ENCODE measurements around the gene PBX1.
A peak's percentile ranks its signal among the peaks of the same experiment; 100 is the strongest.

Gene PBX1

DNA sequence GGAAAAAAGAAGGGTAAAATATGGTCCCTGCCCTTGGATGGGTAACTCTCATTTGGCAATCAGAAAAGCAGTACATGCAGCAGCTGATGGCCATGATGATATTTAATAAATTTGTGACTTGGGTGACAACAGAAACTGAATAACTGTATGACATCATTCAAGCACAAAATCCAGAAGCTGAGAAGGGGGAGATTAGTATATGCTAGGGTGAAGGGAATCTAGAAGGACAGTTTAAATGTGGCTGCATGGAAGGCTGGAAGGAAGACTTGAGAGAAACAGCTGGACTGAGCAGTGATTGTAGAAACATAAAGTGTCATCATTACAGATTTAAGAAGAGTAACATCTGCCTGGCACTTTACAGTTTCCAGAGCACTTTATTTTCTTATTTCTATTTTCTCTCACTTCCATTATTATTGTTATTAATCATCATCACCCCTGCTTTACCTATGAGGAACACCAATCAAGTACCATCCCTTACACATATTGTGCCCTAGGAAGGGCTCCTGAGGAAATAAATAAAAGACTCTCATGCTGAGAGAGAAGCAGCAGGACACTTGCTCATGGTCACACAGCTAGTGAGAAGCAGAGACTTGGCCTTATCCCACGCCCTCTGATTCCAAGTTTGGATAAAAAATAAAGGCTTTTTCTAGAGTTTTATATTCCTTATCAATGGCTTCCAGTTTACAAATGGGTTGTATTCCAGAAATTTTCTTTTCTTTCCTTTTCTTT is 207.2 kb downstream of the PBX1 start:
- DNase-seq = no peak

DNA sequence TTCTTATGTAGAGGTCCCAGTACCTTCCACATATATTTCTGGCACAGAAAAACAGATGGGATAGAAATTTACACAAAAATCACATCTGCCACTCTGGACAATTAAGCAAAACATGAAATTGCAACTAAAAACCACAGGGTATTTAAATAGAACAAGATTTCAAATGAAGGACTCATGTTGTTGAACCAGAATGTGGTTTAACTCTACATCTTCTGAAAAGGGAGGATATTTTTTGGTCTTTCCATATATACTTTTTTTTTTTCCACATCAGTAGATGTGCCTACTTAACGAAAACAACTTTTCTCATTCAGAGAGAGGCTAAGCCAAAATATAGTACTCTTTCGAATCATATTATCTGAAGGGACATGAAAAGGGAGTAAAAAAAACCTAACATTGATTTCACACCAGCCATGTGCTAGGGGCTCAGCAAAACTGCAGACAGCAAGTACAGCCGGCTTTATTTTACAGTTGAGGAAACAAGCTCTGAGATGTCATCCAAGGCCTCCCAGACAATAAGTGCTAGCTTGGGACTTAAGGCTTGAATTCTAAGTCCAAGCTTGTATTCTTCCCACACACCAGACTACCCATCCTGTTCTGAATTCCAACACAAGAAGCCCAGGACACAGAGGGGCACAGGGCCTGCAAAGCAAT is 208.9 kb downstream of the PBX1 start:
- no peak for DNase-seq

DNA sequence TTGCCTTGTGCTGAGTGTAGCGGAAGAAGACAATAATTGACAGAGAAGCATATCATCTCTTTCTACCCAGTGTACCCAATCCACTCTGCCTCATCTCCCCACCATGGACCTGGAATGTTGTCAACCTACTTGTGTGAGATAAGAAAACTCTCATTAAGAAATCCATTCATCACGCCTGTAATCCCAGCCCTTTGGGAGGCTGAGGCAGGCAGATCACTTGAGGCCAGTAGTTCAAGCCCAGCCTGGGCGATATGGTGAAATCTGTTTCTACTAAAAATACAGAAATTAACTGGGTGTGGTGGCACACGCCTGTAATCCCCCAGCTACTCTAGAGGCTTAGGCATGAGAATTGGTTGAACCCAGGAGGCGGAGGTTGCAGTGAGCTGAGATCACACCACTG is 209.6 kb downstream of the PBX1 start:
- DNase-seq = no peak

DNA sequence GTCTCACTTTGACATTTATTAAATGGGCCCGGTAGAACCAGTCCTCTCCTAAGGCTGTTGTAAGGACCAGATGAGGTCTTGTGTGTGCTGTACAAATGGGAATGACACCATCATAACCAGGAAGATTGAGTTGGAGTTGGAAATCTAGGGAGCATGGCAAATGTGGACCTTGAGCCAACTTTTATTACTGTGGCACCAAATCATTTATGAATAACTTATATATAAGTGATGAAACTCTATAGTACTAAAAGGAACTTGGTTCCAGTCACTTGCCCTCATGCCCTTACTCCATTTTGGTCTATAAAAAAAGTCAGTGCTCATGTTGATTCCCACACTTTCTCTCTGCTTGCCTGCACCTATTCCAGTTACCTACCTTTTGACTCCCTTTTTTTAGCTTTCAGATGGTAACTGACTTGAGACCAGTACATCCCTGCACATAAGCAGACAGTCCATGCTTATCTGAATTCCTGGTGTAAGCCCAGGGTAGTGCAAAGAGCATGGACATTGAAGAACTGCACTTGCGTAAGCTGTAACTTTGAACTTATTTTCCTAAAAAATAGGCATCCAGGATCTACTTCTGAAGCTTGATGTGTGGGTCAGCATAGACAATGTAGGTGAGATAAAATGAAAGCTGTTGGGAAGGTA is 210.6 kb downstream of the PBX1 start:
- DNase-seq = no peak

DNA sequence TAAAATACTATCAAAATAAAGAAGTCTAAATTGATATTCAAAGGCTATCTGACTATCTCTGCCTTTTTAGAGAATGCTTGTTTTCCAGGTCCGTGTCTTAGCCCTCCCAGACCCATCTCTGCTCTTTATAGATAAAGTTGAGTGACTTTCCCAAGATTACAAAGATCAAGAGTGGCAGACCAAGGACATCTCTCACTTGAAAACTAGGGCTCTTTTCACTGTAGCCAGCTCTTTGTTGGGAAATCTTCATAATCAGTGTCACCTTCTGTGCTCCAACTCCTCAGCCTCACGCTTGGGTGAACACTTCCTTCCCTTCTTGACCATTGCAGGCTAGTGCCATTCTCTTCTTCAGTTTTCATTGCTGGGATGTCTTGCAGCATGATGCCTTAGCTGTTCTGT is 211.1 kb downstream of the PBX1 start:
- DNase-seq = no peak

DNA sequence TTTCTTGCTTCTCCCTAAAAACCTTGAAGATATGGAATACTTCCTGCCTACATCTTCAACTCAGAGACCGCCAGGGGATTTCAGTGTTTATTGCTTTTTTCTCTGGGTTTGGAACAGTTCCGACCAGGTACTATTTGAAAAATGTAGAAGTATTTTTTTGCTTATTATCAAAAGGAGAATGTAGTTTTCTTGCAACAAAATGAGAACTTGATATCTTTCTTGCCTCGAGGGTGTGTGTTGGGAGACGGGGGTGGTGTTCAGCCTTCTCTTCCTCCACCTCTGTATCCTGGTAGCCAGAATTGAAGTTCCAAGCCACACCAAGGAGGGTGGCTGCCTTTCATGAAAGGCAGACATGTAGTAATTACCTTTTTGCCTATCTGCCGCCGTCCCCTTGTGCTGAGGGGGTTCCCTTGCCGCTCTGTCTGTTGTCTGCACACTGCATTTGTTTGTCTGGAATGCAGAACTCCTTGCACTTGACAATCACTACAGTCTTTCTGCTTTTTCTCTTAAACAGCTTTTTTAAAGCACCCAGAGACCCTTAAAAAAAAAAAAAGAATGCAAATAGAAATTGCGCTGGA is 212.1 kb downstream of the PBX1 start:
- no peak for DNase-seq

DNA sequence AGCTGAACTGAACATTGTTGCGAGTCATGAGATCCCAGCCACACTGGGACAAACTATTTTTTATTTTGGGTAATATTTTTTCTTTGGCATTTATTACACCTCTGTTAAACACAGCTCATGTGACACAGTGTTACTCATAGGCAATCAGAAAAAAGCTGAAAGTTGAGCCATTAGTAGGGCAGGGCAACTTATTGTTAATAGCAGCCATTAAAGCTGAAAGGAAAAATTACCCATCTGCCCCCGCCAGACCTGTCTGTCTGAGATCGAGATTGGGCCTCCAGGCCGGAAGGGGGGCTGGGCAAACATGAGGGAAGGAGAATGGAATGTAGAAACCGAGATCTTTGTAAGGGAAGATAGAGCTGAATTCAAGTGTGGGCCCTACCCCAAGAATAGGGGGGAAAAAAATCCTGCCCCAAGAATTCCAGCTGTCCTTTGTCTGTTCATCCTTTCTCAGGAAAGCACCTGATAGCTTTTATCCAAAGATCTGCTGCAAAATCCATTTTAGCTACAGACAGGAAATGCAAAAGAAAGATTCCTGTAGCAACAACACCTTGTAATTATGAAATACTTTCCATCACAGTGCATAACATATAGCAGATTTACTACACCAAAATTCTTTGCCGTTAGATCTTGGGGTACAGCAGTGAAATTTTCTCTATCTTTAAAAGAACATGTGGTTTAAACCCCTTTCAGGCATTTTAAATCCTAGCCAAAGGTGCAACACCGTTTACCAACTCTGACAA is 212.8 kb downstream of the PBX1 start:
- peak; percentile 37 for DNase-seq

DNA sequence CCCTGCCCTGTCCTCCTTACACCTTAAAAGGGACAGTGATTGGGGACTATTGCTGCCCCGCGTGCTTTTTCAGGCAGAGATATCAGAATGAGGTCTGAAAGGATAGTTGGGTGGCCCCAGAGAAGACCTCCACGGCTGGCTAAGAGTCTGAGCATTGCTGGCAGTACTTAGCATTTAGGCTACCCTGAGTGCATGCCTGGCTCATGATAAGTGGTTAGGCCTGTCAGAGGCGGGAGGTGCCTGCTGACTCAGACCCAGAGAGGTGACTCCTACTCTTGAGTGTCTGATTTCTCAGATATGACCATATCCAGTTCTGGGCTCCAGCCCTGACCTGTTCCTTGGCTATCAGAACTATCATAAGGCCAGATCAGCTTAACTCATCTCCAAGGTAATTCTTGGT is 213.7 kb downstream of the PBX1 start:
- DNase-seq = peak; percentile 33

DNA sequence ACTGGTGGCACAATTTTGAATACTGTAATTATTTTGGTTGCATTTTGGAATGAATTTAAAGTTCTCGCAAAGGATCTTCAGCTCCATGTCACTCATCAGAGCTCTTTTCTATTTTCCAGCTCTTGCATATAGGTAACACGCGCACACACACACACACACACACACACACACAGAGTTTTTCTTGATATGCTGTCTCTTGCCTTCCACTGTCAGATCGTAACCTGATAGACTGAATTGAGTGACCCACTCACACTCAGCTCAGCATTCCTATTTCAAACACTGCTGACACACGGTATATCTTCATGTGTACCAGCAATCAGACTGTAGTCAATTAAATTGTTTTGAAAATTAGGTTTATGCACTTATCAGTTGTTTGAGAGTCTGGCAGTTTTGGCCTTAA is 214.1 kb downstream of the PBX1 start:
- no peak for DNase-seq

DNA sequence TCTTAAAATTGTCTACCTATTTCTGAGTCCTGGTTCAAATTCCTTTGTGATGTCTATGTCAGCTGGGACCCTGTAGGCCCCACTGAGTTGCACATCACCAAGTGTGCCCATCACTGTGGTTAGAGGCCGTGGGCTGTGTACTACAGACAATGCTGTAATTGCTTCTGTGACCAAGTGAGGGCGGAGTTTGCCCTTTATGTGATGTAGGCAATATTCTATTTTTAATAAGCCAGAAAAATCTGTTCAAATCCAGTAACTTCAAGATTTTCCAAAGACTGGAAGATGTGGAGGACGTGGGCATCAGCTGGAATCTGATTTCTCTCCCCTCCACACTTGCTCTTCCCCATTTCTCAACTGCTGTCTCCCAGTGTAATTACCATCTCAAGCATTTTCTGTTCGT is 215.4 kb downstream of the PBX1 start:
- no peak for DNase-seq

DNA sequence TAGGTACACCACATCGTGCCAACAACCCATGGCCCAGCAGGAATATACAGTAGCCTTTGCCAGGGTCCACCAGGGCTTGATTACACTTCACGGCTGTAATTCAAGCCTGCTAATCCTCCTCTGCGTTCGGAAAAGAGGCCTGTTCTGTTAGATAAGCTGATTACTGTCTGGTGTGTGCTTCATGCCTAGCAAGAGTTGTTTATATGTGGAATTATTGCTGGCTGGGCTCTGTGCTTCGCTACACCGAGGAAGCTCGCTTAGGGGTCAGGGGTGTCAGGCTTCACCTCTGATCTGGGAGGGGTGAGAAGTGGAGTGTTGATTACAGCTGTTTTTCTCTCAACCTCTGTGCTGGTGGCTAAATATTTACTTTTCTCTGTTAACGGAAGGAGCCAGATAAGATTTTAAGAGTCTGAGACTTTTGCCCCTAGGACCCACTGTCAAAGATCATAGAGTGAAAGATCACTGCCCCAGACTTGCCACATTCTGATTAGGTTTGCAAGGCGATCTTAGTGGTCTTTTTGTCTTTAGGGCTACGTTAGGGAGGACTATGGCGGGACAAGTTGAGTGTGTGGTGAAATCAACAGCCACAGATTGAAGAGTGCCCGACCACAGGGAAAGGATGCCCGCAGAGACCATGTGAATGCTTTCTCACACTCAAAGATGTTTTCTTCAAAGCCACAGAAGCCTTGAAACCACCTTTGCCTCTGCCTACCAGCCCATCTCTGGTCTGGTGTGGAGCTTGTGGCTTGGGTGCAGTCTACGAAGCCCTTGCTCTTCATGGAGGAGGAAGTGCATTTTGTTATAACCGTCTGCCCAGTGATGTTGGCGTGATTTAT is 216.1 kb downstream of the PBX1 start:
- DNase-seq = peak; percentile 43

DNA sequence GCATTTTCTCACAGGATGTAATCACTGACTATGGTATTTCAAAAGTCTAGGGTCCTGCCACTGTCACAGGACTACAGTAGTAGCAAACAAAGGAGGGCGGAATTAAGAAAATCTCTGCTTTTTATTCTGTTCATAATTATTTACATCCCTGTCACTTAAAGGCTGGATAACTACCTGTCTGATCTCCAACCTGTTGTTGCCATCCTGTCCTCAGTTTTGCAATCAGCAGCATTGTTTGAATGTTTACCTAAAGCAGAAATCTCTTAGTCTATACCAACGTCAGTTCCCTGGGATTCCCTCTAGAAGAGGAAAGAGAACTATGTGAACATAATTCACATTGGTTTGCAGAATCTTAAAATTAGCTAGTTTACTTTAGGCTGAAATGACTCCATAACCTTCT is 218.5 kb downstream of the PBX1 start:
- no peak for DNase-seq

DNA sequence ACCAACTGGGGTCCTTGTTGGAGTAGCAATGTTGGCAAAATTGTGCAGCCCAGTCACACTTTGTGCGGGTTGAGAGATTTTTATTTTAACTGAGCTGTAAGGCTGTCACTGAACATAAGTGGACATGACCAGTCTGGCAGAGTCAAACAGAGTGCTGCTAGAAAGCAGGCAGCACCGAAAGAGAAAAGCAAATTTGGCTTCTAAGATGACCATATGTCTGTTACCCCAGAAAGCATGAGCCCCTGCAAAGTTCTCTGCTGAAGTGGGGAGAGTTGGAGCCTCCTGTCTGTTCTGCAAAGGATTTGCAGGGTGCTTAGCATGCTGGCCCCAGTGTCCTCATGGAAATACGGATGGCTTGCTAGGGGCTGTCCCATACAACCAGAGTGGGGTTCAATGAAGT is 220.4 kb downstream of the PBX1 start:
- DNase-seq = no peak

DNA sequence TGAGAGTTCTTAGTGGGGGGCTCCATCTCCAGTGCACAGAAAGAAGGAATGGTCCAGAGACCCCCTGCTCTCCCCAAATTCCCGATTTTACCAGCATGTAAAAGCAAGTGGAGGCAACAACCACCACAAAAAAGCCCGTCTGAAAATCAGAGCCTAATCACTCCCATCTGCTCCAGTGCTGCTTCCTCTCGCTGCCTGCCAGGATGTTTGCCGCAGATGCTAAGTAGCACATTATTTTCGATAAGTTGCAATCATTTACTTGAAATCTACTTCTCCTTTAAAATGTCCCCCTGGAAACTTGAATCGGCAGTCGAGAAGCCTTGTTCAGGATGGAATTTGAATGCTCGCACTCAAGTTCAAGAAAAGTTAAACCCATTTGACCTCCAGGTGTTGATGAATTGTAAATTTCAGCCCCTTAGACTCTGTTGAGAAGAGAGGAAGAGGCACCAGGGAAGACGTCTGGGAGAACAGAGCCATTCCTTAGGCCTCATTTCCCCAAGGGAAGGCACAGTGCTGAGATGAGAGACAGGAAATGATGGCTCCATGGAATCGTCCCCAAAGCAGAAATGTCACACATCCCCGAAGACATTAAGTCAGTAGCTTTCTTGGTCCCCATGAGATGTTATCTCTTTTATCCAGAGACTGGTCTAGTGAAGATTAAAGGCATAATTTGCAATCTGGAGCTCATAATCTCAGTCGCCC is 221.3 kb downstream of the PBX1 start:
- peak; percentile 47 for DNase-seq

DNA sequence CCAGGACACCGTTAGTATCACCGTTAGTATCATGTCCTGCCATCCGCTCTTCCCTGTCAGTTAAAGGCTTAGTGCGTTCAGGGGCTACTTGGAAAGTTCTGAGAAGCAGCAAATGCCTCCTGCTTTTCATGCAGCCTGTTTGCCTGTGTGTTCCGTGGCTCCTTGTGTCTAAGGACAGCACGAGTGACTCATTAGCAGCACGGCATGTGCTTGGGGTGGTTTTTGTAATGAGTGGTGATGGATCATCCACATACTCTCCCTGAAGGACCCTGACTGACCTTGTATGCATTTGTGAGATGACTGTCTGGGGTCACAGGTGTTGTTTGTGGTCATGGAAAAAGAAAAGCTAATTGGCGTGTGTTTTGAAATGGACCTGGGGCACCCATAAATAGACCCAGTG is 221.9 kb downstream of the PBX1 start:
- DNase-seq = no peak

DNA sequence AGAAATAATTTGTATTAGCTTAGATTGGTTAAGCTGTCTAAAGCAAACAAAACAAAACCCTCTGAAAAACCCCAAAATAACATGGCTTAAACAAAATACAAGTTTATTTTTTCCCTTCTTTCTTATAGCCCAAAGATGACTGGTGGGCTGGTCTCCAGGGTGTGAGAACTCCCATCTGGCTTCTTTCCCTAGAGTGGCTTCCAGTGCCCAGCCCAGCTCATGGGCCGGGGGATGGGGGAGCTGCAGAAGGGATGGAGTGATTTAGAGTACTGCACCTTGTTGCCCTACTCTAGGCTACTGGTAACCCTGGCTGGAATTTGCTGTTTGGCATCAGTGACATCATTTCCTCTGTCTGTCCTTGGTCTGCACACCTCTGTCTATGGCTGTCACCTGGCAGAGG is 223.0 kb downstream of the PBX1 start:
- DNase-seq = no peak

DNA sequence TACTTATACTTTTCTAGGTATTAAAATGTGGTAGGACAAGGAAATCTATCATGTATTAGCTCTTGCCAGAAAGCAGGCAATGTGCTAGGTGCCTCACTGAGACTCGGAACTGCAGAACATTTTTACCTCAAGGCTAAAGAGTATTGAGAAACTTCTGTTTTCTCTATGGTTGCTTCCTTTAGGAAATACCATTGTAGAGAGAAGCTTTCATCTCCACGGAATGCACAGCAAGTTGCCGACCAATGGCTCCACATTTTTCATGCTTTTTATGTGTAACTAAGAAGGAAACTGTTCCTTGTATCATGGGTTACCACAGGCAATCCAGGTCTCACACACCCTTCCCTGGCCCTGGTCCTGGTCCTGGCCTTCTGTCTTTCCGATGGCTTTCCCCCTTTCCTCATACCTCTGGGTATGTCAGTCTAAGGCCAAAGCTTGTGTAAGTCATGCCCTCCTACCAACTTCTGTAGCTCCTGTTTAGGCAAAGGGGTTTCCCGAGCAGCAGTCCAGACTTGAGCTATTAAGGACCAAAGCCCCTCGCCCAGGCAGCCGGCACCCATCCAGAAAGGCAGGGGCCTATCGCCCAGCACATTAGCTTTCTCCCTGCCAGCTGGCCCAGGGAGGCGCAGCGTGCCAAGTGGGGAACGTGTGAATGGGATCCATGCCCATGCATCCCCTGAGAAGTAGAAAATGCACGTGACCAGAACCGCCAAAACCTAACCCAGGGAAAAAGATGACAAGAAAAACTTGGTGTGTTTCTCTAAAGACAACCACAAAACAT is 225.0 kb downstream of the PBX1 start:
- no peak for DNase-seq

DNA sequence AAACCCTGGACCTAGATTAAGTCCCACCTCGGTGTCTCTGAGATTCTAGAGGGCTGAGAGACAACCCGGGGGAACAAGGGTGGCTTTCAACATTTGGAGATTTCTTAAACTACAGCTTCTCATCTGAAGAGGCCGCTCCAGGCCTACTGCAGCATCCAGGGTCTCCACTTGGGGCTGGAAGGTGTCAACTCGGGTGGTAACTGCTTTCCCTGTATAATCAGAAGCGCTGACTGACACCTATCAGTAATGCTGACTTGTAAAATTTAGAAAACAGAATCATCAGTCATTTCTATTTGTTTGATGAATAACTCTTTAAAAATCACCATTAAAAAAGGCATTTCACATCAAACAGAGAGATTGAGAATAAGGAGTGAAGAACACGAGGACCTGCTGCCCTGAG is 226.0 kb downstream of the PBX1 start:
- DNase-seq = no peak

DNA sequence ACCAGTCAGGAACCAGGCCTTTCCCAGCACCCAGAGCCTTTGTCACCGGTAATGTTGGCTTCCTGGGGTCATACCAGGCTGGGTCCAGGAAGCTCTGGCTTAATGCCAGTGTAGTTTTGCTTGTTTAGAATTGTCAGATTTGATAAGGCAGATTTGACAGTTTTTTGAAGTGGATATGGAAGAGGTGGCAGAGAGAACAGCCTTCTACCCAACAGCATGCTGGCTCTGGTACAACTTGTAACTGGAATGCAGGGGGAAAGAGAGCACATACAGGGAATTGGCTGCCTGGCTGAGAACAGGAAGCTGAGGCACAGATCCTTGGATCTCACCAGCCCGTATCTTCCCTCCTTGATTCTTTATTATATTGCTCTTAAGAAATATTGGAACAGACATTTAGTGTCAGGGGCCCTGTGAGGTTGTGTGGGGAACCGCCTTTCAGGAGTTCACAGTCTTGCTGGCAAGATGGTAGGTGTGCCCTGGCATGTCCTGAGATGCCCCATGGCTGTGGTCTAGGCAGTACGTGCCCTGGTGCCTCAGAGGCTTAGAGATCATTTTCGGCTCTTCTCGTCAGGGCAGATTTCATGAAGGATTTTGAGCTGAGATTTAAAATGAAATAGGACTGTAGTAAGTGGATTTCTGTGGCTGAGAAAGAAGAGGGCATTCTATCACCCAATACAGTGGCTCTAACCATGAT is 227.0 kb downstream of the PBX1 start:
- DNase-seq = no peak

Measured in femur (tissue), 1 donor.